Measurements from ENCODE around the gene ALG12. TPM values are rescaled to one million over a fixed set of nuclear protein-coding genes. Genes with fewer than 3 reads are reported as not detected.

ALG12 gene
- total and polyA plus RNA-seq, 2 of the 13 experiments (the other 11 are each of a cell fraction or from before 2014, with no cell fraction given), result 7.8 to 15.8 TPM

- Histone ChIP-seq H3K79me2 (ENCODE audit: insufficient read depth, low read length) (peaks cover under 1% of the 10 kb centered on the region), H3K4me2 (ENCODE audit: low read depth, low read length) (peak overlapping the region; percentile 81), H4K20me1 (ENCODE audit: insufficient read depth, low read length) (no peaks in the 10 kb centered on the region), H3K4me1 (ENCODE audit: insufficient read depth, low read length) (peaks cover 95% of the 10 kb centered on the region), H3K27ac (ENCODE audit: extremely low read length, insufficient read depth, low read length) (no peak overlapping the region), H3K4me3 (replicated peaks in 1 of 3; ENCODE audit: insufficient read depth in 1 of 3, low read depth in 2 of 3, low read length in 3 of 3) (peak overlapping the region in 1 of 3 experiments; percentile 77; a peak in 1 of 6 replicates), H3K9me3 (ENCODE audit: low read length) (no peaks in the 10 kb centered on the region), H3K27me3 (ENCODE audit: control insufficient read depth in 1 of 2, insufficient read depth in 2 of 2, low read length in 2 of 2) (no peaks in the 10 kb centered on the region; a peak in 1 of 5 replicates), H3K36me3 (replicated peaks in 1 of 2; ENCODE audit: control insufficient read depth in 1 of 2, insufficient read depth in 2 of 2, low read length in 2 of 2) (no peaks in the 10 kb centered on the region), H3K9ac (ENCODE audit: insufficient read depth, low read depth, low read length) (no peak overlapping the region), H2AFZ (ENCODE audit: low read length) (no peak overlapping the region)
- no TSS peak for BruUV-seq (replicated peaks)
- no CpG with 5 or more reads among the region's 8 CpGs for WGBS (ENCODE audit: low lambda C conversion rate)
- in situ Hi-C loops (cut with HindIII; ENCODE audit: extremely low pct_ligation_motif_present, low pct_unique_long_range_greater_than_20kb) (no loop called here), intact Hi-C loops (cut with micrococcal nuclease; ENCODE audit: unreplicated experiment) (loop anchor here (2.0 kb wide), 1 partner anchor 24 kb away; no protein-coding TSS in a partner anchor)
- TF ChIP-seq YY1 (IDR thresholded peaks at IDR 0.05; ENCODE audit: insufficient read depth, insufficient replicate concordance, low read depth, low read length) (no peak), RBM39 (IDR thresholded peaks at IDR 0.05; ENCODE audit: low read depth, low read length, poor library complexity, severe bottlenecking) (peak; percentile 18), HNRNPL (IDR thresholded peaks at IDR 0.05; ENCODE audit: low read depth, low read length) (peak; percentile 25; the same call in 1 of the 2 replicates)
- POLR2A ChIA-PET, result interaction anchor here (12.9 to 18.6 kb wide), 2 partner anchors 10 to 19 kb away, joined by 283 to 722 read pairs; partner anchors contain the start of gene PIM3
- FAIRE-seq, result no peak
- no peak for ATAC-seq
- CTCF ChIA-PET (ENCODE audit: low intra/inter-chr PET ratio, low total read pairs), result no interaction called here
- no peak for DNase-seq (ENCODE audit: low spot score)
These were observed 36.1 kb upstream of the ALG12 start for GRCh38 chr22:49954354-49954753.

- Histone ChIP-seq H3K36me3 (replicated peaks in 1 of 2; ENCODE audit: control insufficient read depth in 1 of 2, insufficient read depth in 2 of 2, low read length in 2 of 2) (no peaks in the 10 kb centered on the region), H3K9me3 (ENCODE audit: low read length) (no peaks in the 10 kb centered on the region), H4K20me1 (ENCODE audit: insufficient read depth, low read length) (no peaks in the 10 kb centered on the region), H3K27me3 (ENCODE audit: control insufficient read depth in 1 of 2, insufficient read depth in 2 of 2, low read length in 2 of 2) (no peaks in the 10 kb centered on the region), H3K4me1 (ENCODE audit: insufficient read depth, low read length) (peaks cover 95% of the 10 kb centered on the region), H2AFZ (ENCODE audit: low read length) (no peak overlapping the region), H3K79me2 (ENCODE audit: insufficient read depth, low read length) (no peaks in the 10 kb centered on the region), H3K4me2 (ENCODE audit: low read depth, low read length) (peak overlapping the region; percentile 81), H3K27ac (ENCODE audit: extremely low read length, insufficient read depth, low read length) (no peak overlapping the region), H3K4me3 (replicated peaks in 1 of 3; ENCODE audit: insufficient read depth in 1 of 3, low read depth in 2 of 3, low read length in 3 of 3) (peak overlapping the region in 1 of 3 experiments; percentile 77; a peak in 1 of 6 replicates), H3K9ac (ENCODE audit: insufficient read depth, low read depth, low read length) (peak overlapping the region; percentile 78)
- BruUV-seq (replicated peaks), result no TSS peak
- in situ Hi-C loops (cut with HindIII; ENCODE audit: extremely low pct_ligation_motif_present, low pct_unique_long_range_greater_than_20kb) (no loop called here), intact Hi-C loops (cut with micrococcal nuclease; ENCODE audit: unreplicated experiment) (loop anchor here (2.0 kb wide), 1 partner anchor 23 kb away; no protein-coding TSS in a partner anchor)
- FAIRE-seq, result no peak
- no peak for ATAC-seq
- POLR2A ChIA-PET, result interaction anchor here (3.0 to 18.6 kb wide), 3 partner anchors 10 to 19 kb away, joined by 22 to 722 read pairs (median 283); partner anchors contain the start of gene PIM3
- 53% methylated on average over 3 of the region's 18 CpGs for WGBS (ENCODE audit: low lambda C conversion rate)
- DNase-seq (ENCODE audit: low spot score), result no peak
- CTCF ChIA-PET (ENCODE audit: low intra/inter-chr PET ratio, low total read pairs), result no interaction called here
- TF ChIP-seq CCAR2 (optimal IDR thresholded peaks at IDR 0.05; ENCODE audit: low read depth, low read length) (no peak), ZNF263 (CRISPR knock-in tag; IDR thresholded peaks at IDR 0.05) (0 out of 2 replicates have a peak, but pooled peaks have one; percentile 17), ZNF772 (CRISPR knock-in tag; IDR thresholded peaks at IDR 0.05) (0 out of 2 replicates have a peak, but pooled peaks have one; percentile 15), TBL1XR1 (IDR thresholded peaks at IDR 0.05; ENCODE audit: borderline replicate concordance, low read length, partially characterized antibody) (no peak), SAP130 (CRISPR knock-in tag; IDR thresholded peaks at IDR 0.05; ENCODE audit: low read depth) (peak; percentile 31; the same call in 1 of the 2 replicates), MTERF4 (CRISPR knock-in tag; IDR thresholded peaks at IDR 0.05) (no peak), SRF (IDR thresholded peaks at IDR 0.05; ENCODE audit: low read depth, low read length) (peak; percentile 72), TFAP4 (IDR thresholded peaks at IDR 0.05; ENCODE audit: borderline replicate concordance, low read depth) (peak; percentile 14; the same call in 1 of the 2 replicates), WIZ (CRISPR knock-in tag; IDR thresholded peaks at IDR 0.05) (no peak)
These were observed 35.6 kb upstream of the ALG12 start for GRCh38 chr22:49953680-49954344.
